ENCODE data around the gene PTPA. TPM values are rescaled to one million over a fixed set of nuclear protein-coding genes. Genes with fewer than 3 reads are reported as not detected.

PTPA gene
- total and polyA plus RNA-seq, 2 donors (not counting 3 experiments of a cell fraction or from before 2014, with no cell fraction given), result 97.7 to 121 TPM

- ChIA-PET POLR2A (no interaction called here), CTCF (interaction anchor here (1.7 kb wide), 1 partner anchor 9 kb away, joined by 8 read pairs; no protein-coding TSS in a partner anchor)
- Histone ChIP-seq H2AFZ (ENCODE audit: low read depth, low read length) (no peak overlapping the region), H4K20me1 (replicated peaks; ENCODE audit: control insufficient read depth, extremely low read depth, insufficient read depth, low read length) (no peaks in the 10 kb centered on the region), H3K36me3 (ENCODE audit: control insufficient read depth in 2 of 2, extremely low read depth in 1 of 2, insufficient read depth in 2 of 2, low read length in 2 of 2) (peaks cover 3 to 4% of the 10 kb centered on the region in 2 experiments), H3K4me3 (replicated peaks in 1 of 3; ENCODE audit: insufficient read depth in 1 of 3, low read depth in 1 of 3, low read length in 3 of 3) (no peak overlapping the region), H3K4me2 (ENCODE audit: insufficient read depth, low read length) (no peak overlapping the region), H3K9me3 (replicated peaks; ENCODE audit: control insufficient read depth, insufficient read depth, low read length) (no peaks in the 10 kb centered on the region), H3K79me2 (ENCODE audit: control insufficient read depth, insufficient read depth, low read length) (no peaks in the 10 kb centered on the region), H3K4me1 (ENCODE audit: control insufficient read depth, extremely low read depth, insufficient read depth, low read length) (no peaks in the 10 kb centered on the region), H3K27me3 (ENCODE audit: control insufficient read depth in 2 of 2, insufficient read depth in 2 of 2, low read length in 2 of 2) (no peaks in the 10 kb centered on the region), H3K9ac (replicated peaks; ENCODE audit: extremely low read depth, insufficient read depth, low read length) (no peak overlapping the region), H3K27ac (ENCODE audit: insufficient read depth, low read depth, low read length) (no peak overlapping the region), H3K9me1 (replicated peaks; ENCODE audit: control insufficient read depth, extremely low read depth, insufficient read depth, low read length) (no peaks in the 10 kb centered on the region)
- FAIRE-seq (no peak), DNase-seq (ENCODE audit: low read depth, low spot score) (no peak)
- intact Hi-C loops (cut with micrococcal nuclease) (no loop called here), dilution Hi-C loops (cut with MboI; ENCODE audit: extremely low pct_ligation_motif_present, low sequenced_read_pairs) (no loop called here)
- BruUV-seq (replicated peaks), result no TSS peak
- TF ChIP-seq JUN (IDR thresholded peaks at IDR 0.05; ENCODE audit: borderline replicate concordance, insufficient read depth, insufficient read length, low read depth) (no peak), MYC (IDR thresholded peaks at IDR 0.05; ENCODE audit: low read depth, low read length) (no peak), POLR2A (IDR thresholded peaks at IDR 0.05; ENCODE audit: low read depth, low read length) (no peak), MAX (IDR thresholded peaks at IDR 0.05; ENCODE audit: insufficient read depth, insufficient read length) (no peak), CTCF (IDR thresholded peaks at IDR 0.05; ENCODE audit: extremely low read depth in 1 of 2, insufficient read depth in 1 of 2, low read depth in 1 of 2, low read length in 2 of 2) (no peak)
These were observed 16.6 kb upstream of the PTPA start for GRCh38 chr9:129094387-129095169.

Data from endothelial cell of umbilical vein (primary cell).